NCI-H524 (cell line): ENCODE data around the gene CAPN12.
"Not testable (repeated sequence)": the region's sequence is repeated elsewhere in the genome, so short reads cannot be mapped to it uniquely, and the experiment has no call there.

Source experiments
- DNase-seq, 2 experiments: peaks; one replicate each; lab custom pipeline; 2025; lab: John Stamatoyannopoulos, UW

CAPN12 gene

DNA sequence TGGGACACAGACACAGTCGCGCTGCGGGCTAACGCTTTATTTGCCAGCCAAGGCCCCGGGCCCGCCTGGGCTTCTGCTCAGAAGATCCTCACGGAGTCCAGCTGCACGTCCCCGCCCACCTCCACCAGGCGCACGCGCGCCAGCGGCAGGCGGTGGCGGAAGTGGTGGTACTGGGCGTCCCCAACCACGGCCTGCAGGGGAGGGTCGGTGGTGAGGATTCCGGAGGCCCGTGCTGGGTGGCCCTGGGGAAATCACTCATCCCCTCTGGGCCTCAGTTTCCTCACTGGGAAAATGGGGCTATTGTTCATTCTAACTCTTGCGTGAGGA lies 26.6 kb upstream of the CAPN12 start:
- DNase-seq, result not testable (repeated sequence)

GRCh38 chr19:38770228-38770948 lies 26.1 kb upstream of the CAPN12 start:
- DNase-seq, result not testable (repeated sequence)

DNA sequence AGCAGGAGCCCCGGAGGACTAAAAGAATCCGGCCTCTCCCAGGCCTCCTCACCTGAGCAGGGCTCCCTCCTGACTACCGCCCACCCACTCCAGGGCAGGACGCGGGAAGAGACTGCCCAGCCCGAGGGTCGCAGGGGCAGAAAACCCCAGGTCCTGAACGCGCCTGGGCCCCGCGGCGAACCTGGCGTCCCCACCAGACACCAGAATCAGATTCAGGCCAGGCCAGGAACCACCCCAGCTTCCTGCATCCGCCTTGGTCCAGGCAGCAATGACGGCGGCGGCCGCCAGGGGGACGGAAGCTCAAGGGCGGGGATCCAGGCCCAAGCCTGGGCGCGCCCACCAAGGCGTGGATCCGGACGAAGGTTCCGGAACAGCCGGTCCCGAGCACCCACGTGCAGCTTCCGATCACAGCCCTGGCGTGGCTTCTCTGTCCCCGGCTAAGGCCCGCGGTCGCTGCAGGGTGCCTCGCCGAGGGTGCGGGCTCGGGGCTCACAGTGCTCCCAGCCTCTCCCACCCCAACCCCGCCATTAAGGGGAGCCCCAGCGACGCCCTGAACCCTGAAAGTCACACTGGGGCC lies 25.4 kb upstream of the CAPN12 start:
- no peak for DNase-seq

DNA sequence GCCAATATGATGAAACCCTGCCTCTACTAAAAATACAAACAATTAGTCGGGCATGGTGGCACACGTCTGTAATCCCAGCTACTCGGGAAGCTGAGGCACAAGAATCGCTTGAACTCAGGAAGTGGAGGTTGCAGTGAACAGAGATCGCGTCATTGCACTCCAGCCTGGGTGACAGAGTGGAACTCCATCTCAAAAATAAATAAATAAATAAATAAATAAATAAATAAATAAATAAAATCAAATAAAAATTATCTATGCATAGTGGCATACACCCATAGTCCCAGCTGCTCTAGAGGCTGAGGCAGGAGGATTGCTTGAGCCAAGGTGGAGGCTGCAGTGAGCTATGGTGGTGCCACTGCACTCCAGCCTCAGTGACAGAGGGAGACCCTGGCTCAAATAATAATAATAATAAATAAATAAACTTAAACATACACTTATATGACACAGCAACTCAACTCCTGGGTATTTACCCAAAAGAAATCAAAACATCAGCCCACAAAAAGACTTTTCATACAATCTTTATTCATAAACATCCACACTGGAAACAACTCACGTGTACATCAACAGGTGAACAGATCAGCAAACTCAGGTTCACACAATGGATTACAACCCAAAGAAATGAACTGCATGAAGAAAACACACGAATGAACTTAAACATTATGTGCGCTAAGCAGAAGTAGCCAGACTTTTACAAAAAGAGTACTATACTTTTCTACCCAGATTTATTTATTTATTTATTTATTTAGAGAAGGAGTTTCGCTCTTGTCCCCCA lies 22.2 kb upstream of the CAPN12 start:
- no peak for DNase-seq

DNA sequence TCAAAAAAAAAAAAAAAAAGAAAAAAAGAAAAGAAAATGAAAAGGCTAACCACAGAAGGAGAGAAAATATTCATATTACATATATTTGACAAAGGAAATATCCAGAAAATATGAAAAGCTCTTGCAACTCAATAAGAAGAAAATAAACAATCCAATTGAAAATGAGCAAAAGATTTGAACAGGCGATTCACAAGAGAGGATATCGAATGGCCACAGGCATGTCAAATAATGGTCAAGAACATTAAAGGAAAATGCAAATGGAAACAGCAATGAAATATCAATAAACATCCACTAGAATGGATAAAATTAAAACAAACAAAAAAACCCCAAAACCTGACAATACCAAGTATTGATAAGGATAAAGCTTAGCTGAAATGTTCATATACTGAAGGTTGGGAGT lies 20.9 kb upstream of the CAPN12 start:
- no peak for DNase-seq

DNA sequence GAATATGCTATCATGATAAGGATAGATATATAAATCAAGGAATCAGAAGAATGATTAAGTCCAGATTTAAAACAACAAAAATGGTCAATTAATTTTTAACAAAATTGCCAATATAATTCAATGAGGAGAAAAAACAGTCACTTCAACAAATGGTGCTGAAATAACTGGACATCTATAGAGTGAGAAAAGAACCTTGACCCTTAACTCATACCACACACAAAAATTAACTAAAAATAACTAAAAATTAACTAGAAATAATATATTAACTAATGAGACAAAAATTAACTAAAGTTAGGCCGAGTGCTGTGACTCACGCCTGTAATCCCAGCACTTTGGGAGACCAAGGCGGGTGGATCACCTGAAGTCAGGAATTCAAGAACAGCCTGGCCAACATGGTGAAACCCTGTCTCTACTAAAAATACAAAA lies 19.5 kb upstream of the CAPN12 start:
- no peak for DNase-seq

GRCh38 chr19:38761884-38762389 lies 17.7 kb upstream of the CAPN12 start:
- DNase-seq, result not testable (repeated sequence)

DNA sequence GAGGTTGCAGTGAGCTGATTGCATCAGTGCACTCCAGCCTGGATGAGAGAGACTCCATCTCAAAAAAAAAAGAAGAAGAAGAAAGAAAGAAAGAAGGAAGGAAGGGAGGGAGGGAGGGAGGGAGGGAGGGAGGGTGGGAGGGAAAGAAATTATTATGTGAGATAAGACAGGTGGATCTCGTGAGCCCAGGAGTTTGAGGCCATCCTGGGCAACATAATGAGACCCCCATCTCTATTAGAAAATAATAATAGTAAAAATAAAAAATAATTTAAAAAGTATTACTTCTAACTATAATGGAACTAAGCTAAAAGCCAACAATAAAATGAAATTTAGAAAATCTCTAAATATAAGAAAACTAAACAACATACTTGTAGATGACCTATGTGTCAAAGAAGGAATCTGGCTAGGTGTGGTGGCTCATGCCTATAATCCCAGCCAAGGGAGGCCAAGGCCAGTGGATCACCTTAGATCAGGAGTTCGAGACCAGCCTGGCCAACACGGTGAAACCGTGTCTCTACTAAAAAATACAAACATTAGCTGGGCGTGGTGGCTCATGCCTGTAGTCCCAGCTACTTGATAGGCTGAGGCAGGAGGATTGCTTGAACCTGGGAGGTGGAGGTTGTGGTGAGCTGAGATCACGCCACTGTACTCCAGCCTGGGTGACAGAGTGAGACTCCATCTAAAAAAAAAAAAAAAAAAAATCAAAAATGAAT lies 16.7 kb upstream of the CAPN12 start:
- not testable (repeated sequence) for DNase-seq

DNA sequence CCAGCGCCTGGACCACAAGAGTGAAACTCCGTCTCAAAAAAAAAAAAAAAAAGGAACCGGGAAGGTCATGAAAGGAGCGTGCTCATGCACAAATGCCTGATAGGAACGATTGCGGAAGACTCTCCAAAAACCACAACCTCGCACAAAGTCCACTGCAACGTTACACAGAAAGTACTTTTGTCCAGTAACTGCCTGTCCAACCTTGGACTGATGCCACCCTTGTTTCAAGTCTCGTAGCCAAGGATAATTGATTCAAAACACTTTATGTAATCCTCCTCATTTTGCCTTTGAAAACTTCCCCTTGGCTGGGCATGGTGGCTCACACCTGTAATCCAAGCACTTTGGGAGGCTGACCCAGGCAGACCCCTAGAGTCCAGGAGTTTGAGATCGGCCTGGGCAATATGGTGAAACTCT lies 15.3 kb upstream of the CAPN12 start:
- no peak for DNase-seq

DNA sequence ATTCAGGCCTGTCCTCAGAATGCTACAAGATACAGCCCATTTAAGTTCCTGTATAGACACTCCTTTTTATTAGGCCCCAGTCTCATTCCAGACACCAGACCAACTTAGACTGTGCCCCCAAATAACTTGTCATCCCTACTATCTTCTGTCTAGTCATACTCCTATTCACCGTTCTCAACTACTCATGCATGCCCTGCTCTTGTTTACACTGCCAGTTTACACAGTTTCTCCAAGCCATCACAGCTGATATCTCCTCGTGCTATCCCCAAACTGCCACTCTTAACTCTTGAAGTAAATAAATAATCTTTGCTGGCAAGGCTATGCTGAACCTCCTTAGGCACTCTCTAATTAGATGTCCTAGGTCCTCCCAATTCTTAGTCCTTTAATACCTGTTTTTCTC lies 9.9 kb upstream of the CAPN12 start:
- DNase-seq, result not testable (repeated sequence)

DNA sequence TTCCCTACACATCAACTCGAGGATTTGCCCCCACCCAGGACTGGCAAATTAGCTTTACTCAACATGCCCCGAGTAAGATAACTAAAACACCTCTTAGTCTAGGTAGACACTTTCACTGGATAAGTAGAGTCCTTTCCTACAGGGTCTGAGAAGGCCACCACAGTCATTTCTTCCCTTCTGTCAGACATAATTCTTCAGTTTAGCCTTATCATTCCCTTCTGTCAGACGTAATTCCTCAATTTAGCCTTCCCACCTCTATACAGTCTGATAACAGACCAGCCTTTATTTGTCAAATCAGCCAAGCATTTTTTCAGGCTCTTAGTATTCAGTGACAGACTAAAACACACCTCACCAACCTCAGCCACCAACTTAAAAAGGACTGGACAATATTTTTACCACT lies 9.5 kb upstream of the CAPN12 start:
- DNase-seq, result not testable (repeated sequence)

DNA sequence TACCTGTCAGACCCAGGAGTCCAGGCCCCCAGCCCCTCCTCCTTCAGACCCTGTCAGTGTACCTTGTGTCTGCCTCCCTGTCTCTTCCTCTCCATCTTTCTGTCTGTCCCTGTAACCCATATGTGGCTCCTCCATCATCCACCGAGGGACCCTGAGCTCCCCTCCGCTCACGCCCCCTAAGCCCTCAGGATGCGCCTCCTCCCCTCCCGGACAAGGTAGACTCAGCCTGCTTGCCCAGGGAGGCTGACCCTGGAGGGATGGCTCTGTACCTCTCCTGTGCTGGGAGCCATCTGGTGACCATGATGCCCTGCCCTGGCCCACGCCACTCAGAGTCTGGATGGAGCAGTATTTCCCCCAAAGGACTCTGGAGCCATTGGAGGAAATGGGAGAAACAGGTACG lies 1.0 kb upstream of the CAPN12 start:
- no peak for DNase-seq

DNA sequence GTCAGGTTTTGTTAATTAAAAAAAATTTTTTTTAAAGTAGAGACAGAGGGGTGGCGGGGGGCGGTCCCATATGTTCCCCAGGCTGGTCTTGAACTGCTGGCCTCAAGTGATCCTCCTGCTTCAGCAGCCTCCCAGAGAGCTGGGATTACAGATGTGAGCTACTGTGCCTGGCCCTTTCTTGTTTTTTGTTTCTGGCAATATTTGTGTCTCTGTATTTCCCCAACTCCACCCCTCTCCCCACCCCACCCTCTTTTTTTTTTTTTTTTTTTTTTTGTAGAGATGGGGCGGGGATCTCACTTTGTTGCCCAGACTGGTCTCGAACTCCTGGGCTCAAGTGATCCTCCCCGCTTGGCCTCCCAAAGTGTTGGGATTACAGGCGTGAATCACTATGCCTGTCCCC lies 600 bp upstream of the CAPN12 start:
- no peak for DNase-seq

DNA sequence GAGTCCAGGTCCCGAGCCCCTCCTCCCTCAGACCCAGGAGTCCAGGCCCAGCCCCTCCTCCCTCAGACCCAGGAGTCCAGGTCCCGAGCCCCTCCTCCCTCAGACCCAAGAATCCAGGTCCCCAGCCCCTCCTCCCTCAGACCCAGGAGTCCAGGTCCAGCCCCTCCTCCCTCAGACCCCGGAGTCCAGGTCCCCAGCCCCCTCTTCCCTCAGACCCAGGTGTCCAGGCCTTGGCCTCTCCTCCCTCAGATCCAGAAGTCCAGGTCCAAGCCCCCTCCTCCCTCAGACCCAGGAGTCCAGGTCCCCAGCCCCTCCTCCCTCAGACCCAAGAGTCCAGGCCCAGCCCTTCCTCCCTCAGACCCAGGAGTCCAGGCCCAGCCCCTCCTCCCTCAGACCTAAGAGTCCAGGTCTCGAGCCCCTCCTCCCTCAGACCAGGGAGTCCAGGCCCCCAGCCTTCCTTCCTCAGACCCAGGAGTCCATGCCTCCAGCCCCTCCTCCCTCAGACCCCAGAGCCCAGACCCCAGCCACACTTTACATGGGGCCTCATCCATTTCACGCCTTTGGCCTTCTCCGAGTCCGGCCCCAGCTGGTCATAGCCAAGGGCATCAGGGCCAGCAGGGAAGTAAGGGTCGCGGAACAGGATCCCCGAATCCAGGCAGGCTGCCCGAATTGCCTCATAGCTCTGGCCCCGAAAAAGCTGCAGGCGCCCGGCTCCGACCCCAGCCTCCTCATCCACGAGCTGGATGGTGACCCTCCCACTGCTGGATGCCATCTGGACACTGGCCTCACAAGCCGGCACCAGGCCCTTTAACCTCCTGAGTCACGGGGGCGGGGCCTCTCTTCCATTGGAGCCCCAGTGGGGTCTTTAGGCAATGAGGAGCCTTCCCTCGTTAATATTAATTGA lies 628 bp downstream of the CAPN12 start:
- DNase-seq, result no peak

DNA sequence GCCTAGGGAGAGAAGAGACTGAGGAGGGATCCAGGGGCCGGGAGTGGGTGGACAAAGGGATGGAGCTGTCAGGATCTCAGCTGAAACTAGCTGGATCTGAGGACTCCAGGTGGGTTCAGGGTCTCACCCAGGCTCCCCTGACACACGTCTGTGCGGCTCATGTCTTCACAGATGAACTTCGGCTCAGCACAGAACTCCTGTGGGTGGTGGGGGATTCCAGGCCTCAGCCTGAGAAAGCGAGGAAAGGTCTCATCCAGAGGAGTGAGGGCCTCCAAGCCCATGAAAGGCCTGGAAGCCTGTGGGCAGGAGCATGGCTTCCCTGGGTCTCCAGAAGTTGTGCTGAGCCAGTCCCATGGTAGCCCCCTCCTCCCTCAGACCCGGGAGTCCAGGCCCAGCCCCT lies 1.4 kb downstream of the CAPN12 start:
- no peak for DNase-seq

- DNase-seq, result no peak
Observed at GRCh38 chr19:38742296-38742695, 2.0 kb downstream of the CAPN12 start.

- DNase-seq, result no peak
Observed at GRCh38 chr19:38741670-38742069, 2.6 kb downstream of the CAPN12 start.

GRCh38 chr19:38740932-38741331 lies 3.3 kb downstream of the CAPN12 start:
- no peak for DNase-seq

DNA sequence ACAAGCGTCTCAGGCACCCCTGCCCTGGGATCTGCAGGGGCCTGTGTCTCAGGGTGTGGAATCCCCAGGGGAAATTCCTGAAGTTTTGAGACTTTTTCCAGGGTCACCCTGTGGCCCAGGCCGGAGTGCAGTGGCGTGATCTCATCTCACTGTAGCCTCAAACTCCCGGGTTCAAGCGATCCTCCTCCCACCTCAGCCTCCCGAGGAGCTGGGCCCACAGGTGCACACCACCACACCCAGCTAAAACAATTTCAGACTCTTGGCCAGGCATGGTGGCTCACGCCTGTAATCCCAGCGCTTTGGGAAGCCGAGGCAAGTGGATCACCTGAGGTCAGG lies 4.0 kb downstream of the CAPN12 start:
- DNase-seq, result no peak

DNA sequence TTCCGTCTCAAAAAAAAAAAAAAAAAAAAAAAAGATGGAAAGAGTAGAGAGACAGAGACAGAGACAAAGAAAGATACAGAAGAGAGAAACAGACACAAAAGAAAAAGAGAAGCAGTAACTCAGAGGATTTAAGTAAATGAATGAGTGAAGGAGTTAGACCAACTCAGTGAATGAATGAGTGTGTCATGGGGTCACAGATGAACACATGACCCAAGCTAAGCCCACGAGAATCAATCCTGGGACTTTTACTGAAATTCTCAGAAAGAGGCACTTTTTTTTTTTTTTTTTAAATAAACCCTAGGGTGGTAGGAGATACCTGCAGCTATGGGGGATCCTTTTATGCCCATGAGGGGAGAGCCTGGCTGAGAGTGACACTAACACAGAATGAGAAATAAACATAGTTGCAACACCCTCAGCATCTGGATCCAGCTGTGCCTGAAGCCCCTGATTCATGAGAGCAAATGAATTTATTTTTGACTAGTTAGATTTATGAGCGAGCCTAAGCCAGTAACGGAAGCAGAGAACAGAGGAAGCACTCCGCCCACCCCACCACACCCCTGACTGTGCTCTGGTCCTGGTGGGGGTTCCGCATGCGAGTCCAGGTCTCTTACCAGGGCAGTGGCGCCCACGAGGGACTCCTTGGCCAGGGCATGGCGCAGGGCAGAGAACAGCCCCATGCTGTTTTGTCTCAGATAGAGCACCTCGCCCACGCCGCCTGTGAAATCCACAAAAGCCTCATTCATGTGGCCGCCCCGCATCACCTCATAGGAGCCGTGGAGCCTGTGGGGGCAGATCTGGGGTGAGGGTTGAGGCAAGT lies 4.6 kb downstream of the CAPN12 start:
- DNase-seq, result no peak
